Measurements from ENCODE around the gene SPP1.

DNA sequence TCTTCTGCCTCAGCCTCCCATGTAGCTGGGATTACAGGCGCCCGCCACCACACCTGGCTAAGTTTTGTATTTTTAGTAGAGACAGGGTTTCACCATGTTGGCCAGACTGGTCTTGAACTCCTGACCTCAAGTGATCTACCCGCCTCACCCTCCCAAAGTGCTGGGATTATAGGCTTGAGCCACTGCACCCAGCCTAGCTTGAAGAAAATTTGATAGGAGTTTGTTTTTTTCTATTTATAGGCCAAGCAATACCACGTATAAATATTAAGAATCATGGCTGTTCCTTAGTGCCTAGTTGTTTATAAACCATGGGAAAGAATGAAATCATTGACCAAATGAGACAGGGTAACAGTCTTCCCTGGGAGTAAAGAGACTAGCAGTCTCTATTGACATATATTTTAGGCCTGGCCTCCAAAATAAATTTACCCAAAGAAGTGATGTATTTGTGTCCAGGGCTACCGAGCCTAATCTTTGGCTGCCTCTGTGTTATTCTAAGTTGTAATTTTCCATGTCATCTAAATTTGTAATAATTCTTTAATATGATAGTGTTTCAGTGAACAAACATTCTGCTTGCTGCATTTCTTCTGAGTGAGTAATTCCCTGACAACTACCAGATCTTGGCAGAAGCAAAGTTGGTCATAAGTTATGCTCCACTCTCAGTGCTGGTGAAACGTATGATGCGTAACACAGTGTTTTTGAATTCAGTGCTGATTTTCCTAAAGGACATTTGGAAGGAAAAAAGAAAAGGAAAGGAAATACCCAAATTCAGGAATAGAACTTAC is 42.2 kb downstream of the SPP1 start:
- no peak for TF ChIP-seq EZH2 (IDR thresholded peaks at IDR 0.05; ENCODE audit: borderline replicate concordance, low read depth, low read length, severe bottlenecking)
- TF ChIP-seq, protein P1, sequence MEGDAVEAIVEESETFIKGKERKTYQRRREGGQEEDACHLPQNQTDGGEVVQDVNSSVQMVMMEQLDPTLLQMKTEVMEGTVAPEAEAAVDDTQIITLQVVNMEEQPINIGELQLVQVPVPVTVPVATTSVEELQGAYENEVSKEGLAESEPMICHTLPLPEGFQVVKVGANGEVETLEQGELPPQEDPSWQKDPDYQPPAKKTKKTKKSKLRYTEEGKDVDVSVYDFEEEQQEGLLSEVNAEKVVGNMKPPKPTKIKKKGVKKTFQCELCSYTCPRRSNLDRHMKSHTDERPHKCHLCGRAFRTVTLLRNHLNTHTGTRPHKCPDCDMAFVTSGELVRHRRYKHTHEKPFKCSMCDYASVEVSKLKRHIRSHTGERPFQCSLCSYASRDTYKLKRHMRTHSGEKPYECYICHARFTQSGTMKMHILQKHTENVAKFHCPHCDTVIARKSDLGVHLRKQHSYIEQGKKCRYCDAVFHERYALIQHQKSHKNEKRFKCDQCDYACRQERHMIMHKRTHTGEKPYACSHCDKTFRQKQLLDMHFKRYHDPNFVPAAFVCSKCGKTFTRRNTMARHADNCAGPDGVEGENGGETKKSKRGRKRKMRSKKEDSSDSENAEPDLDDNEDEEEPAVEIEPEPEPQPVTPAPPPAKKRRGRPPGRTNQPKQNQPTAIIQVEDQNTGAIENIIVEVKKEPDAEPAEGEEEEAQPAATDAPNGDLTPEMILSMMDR (IDR thresholded peaks at IDR 0.05; ENCODE audit: borderline replicate concordance, extremely low read depth, low read length, poor library complexity, severe bottlenecking) = no peak
